ENCODE measurements around the gene PGM2L1. TPM values are rescaled to one million over a fixed set of nuclear protein-coding genes. Genes with fewer than 3 reads are reported as not detected.
"Not testable (repeated sequence)": the region's sequence is repeated elsewhere in the genome, so short reads cannot be mapped to it uniquely, and the experiment has no call there.

PGM2L1 gene
- total and polyA plus RNA-seq, 4 donors: 0.33 to 8.2 (median 1.2) TPM

DNA sequence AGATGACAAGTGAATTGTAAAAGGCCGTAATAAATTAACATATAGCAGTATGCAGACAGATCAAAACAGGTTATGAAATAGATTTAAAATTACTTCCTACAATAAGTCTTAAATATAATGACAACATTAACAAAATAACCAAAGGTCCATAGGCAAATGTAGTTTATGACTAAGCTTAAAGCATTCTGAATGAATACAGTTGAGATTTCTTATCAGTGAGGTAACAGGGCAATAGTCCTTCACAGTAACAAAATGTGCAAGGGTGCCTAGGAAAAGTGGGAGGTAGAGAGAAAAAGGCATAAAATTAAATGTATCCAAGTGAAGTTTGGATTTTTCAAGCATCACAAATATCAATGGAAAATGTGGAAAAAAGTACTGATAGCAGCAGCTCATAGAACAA lies 65.9 kb downstream of the PGM2L1 start:
- no peaks in the 10 kb centered on the region for H3K9me3 ChIP-seq (ENCODE audit: control insufficient read depth in 4 of 4, low read length in 3 of 4)
- H3K27ac ChIP-seq (ENCODE audit: low read depth in 1 of 2, low read length in 2 of 2): no peak overlapping the region
- 95% methylated on average over 1 of the region's 1 CpG for WGBS
- H3K4me3 ChIP-seq (ENCODE audit: low read depth in 1 of 3, low read length in 3 of 3): no peak overlapping the region
- no peaks in the 10 kb centered on the region for H3K27me3 ChIP-seq (ENCODE audit: control insufficient read depth in 4 of 4, insufficient read depth in 4 of 4, low read length in 3 of 4)
- no peaks in the 10 kb centered on the region for H3K4me1 ChIP-seq (ENCODE audit: control insufficient read depth in 4 of 4, insufficient read depth in 4 of 4, low read length in 3 of 4)
- no peaks in the 10 kb centered on the region for H3K36me3 ChIP-seq (ENCODE audit: control insufficient read depth in 4 of 4, insufficient read depth in 3 of 4, low read depth in 1 of 4, low read length in 3 of 4)
- no peak overlapping the region for H3K9ac ChIP-seq (ENCODE audit: low read depth in 1 of 2, low read length in 2 of 2)
- TF ChIP-seq, protein P1, sequence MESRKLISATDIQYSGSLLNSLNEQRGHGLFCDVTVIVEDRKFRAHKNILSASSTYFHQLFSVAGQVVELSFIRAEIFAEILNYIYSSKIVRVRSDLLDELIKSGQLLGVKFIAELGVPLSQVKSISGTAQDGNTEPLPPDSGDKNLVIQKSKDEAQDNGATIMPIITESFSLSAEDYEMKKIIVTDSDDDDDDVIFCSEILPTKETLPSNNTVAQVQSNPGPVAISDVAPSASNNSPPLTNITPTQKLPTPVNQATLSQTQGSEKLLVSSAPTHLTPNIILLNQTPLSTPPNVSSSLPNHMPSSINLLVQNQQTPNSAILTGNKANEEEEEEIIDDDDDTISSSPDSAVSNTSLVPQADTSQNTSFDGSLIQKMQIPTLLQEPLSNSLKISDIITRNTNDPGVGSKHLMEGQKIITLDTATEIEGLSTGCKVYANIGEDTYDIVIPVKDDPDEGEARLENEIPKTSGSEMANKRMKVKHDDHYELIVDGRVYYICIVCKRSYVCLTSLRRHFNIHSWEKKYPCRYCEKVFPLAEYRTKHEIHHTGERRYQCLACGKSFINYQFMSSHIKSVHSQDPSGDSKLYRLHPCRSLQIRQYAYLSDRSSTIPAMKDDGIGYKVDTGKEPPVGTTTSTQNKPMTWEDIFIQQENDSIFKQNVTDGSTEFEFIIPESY (IDR thresholded peaks at IDR 0.05): no peak
- no peak for TF ChIP-seq JUND (IDR thresholded peaks at IDR 0.05)
- no peak for TF ChIP-seq FOXA2 (IDR thresholded peaks at IDR 0.05)
- no peak for TF ChIP-seq NR2F2 (IDR thresholded peaks at IDR 0.05)
- TF ChIP-seq HNF4G (IDR thresholded peaks at IDR 0.05): no peak
- TF ChIP-seq, protein P2, sequence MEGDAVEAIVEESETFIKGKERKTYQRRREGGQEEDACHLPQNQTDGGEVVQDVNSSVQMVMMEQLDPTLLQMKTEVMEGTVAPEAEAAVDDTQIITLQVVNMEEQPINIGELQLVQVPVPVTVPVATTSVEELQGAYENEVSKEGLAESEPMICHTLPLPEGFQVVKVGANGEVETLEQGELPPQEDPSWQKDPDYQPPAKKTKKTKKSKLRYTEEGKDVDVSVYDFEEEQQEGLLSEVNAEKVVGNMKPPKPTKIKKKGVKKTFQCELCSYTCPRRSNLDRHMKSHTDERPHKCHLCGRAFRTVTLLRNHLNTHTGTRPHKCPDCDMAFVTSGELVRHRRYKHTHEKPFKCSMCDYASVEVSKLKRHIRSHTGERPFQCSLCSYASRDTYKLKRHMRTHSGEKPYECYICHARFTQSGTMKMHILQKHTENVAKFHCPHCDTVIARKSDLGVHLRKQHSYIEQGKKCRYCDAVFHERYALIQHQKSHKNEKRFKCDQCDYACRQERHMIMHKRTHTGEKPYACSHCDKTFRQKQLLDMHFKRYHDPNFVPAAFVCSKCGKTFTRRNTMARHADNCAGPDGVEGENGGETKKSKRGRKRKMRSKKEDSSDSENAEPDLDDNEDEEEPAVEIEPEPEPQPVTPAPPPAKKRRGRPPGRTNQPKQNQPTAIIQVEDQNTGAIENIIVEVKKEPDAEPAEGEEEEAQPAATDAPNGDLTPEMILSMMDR (IDR thresholded peaks at IDR 0.05; ENCODE audit: low read depth, low read length, missing input control): no peak
- TF ChIP-seq GABPA (IDR thresholded peaks at IDR 0.05 in 1 of 2, conservative IDR thresholded peaks at IDR 0.05 in 1 of 2): no peak
- no peak for TF ChIP-seq SP1 (IDR thresholded peaks at IDR 0.05)
- TF ChIP-seq, protein P3, sequence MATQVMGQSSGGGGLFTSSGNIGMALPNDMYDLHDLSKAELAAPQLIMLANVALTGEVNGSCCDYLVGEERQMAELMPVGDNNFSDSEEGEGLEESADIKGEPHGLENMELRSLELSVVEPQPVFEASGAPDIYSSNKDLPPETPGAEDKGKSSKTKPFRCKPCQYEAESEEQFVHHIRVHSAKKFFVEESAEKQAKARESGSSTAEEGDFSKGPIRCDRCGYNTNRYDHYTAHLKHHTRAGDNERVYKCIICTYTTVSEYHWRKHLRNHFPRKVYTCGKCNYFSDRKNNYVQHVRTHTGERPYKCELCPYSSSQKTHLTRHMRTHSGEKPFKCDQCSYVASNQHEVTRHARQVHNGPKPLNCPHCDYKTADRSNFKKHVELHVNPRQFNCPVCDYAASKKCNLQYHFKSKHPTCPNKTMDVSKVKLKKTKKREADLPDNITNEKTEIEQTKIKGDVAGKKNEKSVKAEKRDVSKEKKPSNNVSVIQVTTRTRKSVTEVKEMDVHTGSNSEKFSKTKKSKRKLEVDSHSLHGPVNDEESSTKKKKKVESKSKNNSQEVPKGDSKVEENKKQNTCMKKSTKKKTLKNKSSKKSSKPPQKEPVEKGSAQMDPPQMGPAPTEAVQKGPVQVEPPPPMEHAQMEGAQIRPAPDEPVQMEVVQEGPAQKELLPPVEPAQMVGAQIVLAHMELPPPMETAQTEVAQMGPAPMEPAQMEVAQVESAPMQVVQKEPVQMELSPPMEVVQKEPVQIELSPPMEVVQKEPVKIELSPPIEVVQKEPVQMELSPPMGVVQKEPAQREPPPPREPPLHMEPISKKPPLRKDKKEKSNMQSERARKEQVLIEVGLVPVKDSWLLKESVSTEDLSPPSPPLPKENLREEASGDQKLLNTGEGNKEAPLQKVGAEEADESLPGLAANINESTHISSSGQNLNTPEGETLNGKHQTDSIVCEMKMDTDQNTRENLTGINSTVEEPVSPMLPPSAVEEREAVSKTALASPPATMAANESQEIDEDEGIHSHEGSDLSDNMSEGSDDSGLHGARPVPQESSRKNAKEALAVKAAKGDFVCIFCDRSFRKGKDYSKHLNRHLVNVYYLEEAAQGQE (IDR thresholded peaks at IDR 0.05): no peak
- TF ChIP-seq, protein P4, sequence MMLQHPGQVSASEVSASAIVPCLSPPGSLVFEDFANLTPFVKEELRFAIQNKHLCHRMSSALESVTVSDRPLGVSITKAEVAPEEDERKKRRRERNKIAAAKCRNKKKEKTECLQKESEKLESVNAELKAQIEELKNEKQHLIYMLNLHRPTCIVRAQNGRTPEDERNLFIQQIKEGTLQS (IDR thresholded peaks at IDR 0.05): no peak
- no peak for TF ChIP-seq RAD21 (IDR thresholded peaks at IDR 0.05)
- no peak for TF ChIP-seq EGR1 (IDR thresholded peaks at IDR 0.05; ENCODE audit: low read depth in 2 of 2)
- TF ChIP-seq, protein P5, sequence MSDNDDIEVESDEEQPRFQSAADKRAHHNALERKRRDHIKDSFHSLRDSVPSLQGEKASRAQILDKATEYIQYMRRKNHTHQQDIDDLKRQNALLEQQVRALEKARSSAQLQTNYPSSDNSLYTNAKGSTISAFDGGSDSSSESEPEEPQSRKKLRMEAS (IDR thresholded peaks at IDR 0.05): no peak
- TF ChIP-seq YY1 (IDR thresholded peaks at IDR 0.05): no peak
- no peak for TF ChIP-seq FOXA1 (IDR thresholded peaks at IDR 0.05)
- TF ChIP-seq TAF1 (conservative IDR thresholded peaks at IDR 0.05): no peak
- no peak for TF ChIP-seq HNF4A (conservative IDR thresholded peaks at IDR 0.05)
- DNase-seq (ENCODE audit: low spot score): no peak

DNA sequence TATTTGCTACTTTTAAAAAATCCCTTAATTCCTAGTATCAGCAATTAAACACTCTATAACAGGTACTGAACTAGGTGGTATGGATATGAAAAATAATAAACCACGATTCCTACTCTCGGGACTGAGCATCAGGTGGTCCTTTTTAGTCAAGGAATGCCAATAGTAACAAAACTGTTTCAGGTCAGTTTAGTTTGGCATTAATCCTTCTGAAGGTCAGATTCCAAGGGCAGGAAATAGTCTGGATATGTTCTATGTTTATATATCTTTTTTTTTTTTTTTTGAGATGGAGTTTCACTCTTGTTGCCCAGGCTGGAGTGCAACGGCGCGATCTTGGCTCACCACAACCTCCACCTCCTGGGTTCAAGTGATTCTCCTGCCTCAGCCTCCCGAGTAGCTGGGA lies 67.2 kb downstream of the PGM2L1 start:
- H3K9me3 ChIP-seq (ENCODE audit: control insufficient read depth in 4 of 4, low read length in 3 of 4); H3K36me3 ChIP-seq (ENCODE audit: control insufficient read depth in 4 of 4, insufficient read depth in 3 of 4, low read depth in 1 of 4, low read length in 3 of 4); H3K4me3 ChIP-seq (ENCODE audit: low read depth in 1 of 3, low read length in 3 of 3); H3K27me3 ChIP-seq (ENCODE audit: control insufficient read depth in 4 of 4, insufficient read depth in 4 of 4, low read length in 3 of 4); H3K4me1 ChIP-seq (ENCODE audit: control insufficient read depth in 4 of 4, insufficient read depth in 4 of 4, low read length in 3 of 4); H3K27ac ChIP-seq (ENCODE audit: low read depth in 1 of 2, low read length in 2 of 2); H3K9ac ChIP-seq (ENCODE audit: low read depth in 1 of 2, low read length in 2 of 2); DNase-seq (ENCODE audit: low spot score): not testable (repeated sequence)
- WGBS: 77% methylated on average over 6 of the region's 6 CpGs

Data from liver (tissue), 9 donors.